ENCODE results near the gene TMEM144. TPM values are rescaled to one million over a fixed set of nuclear protein-coding genes. Genes with fewer than 3 reads are reported as not detected.

The TMEM144 gene
- total RNA-seq, 1 experiment from 2014 or later = 6.0 TPM

- CTCF ChIA-PET = no interaction called here
- Histone ChIP-seq H3K4me1 (ENCODE audit: control insufficient read depth, insufficient read depth, low read length) (no peaks in the 10 kb centered on the region), H3K4me3 (ENCODE audit: low read depth in 2 of 2, low read length in 2 of 2) (no peak overlapping the region), H3K27ac (ENCODE audit: low read length) (no peak overlapping the region), H3K27me3 (ENCODE audit: control insufficient read depth, insufficient read depth, low read length) (no peaks in the 10 kb centered on the region), H3K9me3 (ENCODE audit: control insufficient read depth, insufficient read depth, low read depth, low read length) (no peaks in the 10 kb centered on the region), H3K36me3 (ENCODE audit: control insufficient read depth, insufficient read depth, low read length) (no peaks in the 10 kb centered on the region)
- intact Hi-C loops (cut with micrococcal nuclease; ENCODE audit: unreplicated experiment) = no loop called here
- DNase-seq (ENCODE audit: low read depth, low spot score) (no peak), ATAC-seq (no peak)
- in situ Hi-C loops (cut with HindIII; ENCODE audit: low pct_unique_long_range_greater_than_20kb, low sequenced_read_pairs) = no loop called here
- TF ChIP-seq TCF7L2 (IDR thresholded peaks at IDR 0.05; ENCODE audit: low read depth, low read length) (no peak), REST (IDR thresholded peaks at IDR 0.05; ENCODE audit: insufficient read depth in 1 of 2, low read depth in 2 of 2, low read length in 1 of 2) (no peak), CTCF (IDR thresholded peaks at IDR 0.05) (no peak), SIN3A (IDR thresholded peaks at IDR 0.05; ENCODE audit: borderline replicate concordance, insufficient read depth, low read depth, low read length) (no peak), POLR2AphosphoS5 (IDR thresholded peaks at IDR 0.05; ENCODE audit: low read depth, low read length) (no peak)
- POLR2A ChIA-PET = no interaction called here
- no TSS peak for BruUV-seq (replicated peaks)
These were observed 15.0 kb upstream of the TMEM144 start for GRCh38 chr4:158195297-158195696.

GRCh38 chr4:158197194-158197776 lies 13.0 kb upstream of the TMEM144 start:
- Histone ChIP-seq H3K36me3 (ENCODE audit: control insufficient read depth, insufficient read depth, low read length) (no peaks in the 10 kb centered on the region), H3K9me3 (ENCODE audit: control insufficient read depth, insufficient read depth, low read depth, low read length) (no peaks in the 10 kb centered on the region), H3K4me1 (ENCODE audit: control insufficient read depth, insufficient read depth, low read length) (no peaks in the 10 kb centered on the region), H3K4me3 (ENCODE audit: low read depth in 2 of 2, low read length in 2 of 2) (no peak overlapping the region), H3K27me3 (ENCODE audit: control insufficient read depth, insufficient read depth, low read length) (no peaks in the 10 kb centered on the region), H3K27ac (ENCODE audit: low read length) (no peak overlapping the region)
- ATAC-seq (no peak), DNase-seq (ENCODE audit: low read depth, low spot score) (no peak)
- ChIA-PET CTCF (no interaction called here), POLR2A (no interaction called here)
- no peak for TF ChIP-seq TCF7L2 (IDR thresholded peaks at IDR 0.05; ENCODE audit: low read depth, low read length)
- TF ChIP-seq REST (IDR thresholded peaks at IDR 0.05; ENCODE audit: insufficient read depth in 1 of 2, low read depth in 2 of 2, low read length in 1 of 2) = no peak
- no peak for TF ChIP-seq POLR2AphosphoS5 (IDR thresholded peaks at IDR 0.05; ENCODE audit: low read depth, low read length)
- TF ChIP-seq SIN3A (IDR thresholded peaks at IDR 0.05; ENCODE audit: borderline replicate concordance, insufficient read depth, low read depth, low read length) = no peak
- no peak for TF ChIP-seq CTCF (IDR thresholded peaks at IDR 0.05)
- BruUV-seq (replicated peaks) = no TSS peak
- in situ Hi-C loops (cut with HindIII; ENCODE audit: low pct_unique_long_range_greater_than_20kb, low sequenced_read_pairs) = no loop called here
- intact Hi-C loops (cut with micrococcal nuclease; ENCODE audit: unreplicated experiment) = no loop called here
